Measurements from ENCODE around the gene ZFYVE28.

ZFYVE28 gene

GRCh38 chr4:2297606-2298531, 120.6 kb downstream of the ZFYVE28 start:
- DNase-seq: no peak

DNA sequence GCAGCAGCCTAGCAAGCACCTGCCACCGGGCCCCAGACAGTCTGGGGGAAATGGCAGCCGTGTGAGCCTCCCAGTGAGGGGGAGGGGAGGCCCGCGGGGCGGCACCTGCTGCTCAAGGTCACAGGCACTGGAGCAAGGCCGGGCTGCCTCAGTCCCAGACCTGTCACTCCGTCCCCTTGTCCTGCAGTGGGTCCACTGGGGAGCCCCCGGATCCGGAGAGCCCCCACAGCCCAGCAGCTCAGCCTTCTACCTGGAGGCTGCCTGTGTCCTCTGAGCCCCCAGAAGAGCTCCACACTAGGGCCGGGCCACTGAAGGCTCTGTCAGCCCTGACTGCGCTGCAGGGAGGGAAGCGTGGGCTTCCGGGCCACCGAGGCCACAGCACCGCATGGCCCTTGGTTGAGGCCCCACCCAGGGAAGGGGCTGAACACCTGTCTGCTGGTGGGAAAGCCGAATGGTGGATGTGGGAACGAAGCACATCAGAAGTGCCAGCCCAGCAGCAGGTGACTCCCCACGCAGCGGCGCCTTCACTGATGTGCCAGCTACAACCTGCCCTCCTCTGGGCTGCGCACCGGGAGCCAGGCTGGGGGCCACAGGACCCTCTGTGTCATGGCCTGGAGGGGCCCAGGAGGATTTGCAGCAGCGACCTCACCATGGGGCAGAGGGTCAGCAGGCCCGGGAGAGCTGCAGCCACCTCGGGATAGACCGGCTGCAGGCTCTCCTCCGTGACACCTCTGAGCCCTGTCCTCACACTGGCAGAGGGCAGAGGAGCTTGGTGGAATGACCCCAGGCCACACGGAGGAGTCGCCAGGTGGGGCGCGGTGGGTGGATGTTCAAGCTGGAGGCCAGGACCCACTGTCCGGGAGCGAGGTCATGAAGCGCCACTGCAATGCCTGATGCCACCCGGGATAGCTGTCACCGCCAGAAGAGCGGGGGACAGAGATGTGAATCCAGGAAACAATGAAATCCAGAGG, 121.5 kb downstream of the ZFYVE28 start:
- DNase-seq: no peak

DNA sequence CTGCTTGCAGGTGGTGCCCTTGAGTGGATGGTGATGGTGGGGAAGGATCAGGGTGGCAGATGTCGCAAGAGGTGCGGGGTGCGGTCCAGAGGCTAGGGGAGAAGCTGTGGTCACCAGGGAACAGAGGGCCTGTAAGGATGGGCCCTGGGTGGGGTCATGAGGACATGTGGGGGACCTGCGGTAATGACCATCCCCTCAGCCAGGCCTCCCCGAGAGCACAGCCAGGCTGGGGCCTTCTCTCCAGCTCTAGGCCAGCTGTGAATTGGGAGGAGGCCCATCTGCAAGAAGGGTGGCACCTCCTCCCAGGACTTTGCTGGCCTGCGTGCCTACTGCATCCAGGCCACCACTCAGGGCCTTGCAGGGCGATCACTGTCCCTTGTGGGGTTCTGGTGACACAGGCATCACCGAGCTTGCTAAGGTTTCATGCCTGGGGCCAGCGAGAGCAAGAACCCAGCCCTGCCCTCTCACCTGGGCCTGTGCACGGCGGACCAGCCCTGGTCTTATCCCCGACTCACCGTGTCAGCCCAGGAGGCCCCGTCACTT, 122.5 kb downstream of the ZFYVE28 start:
- no peak for DNase-seq

GRCh38 chr4:2295500-2295899, 122.9 kb downstream of the ZFYVE28 start:
- DNase-seq: no peak

- no peak for DNase-seq
Observed at GRCh38 chr4:2292646-2293108, 125.8 kb downstream of the ZFYVE28 start.

- no peak for DNase-seq
Observed at GRCh38 chr4:2291705-2292645, 126.5 kb downstream of the ZFYVE28 start.

DNA sequence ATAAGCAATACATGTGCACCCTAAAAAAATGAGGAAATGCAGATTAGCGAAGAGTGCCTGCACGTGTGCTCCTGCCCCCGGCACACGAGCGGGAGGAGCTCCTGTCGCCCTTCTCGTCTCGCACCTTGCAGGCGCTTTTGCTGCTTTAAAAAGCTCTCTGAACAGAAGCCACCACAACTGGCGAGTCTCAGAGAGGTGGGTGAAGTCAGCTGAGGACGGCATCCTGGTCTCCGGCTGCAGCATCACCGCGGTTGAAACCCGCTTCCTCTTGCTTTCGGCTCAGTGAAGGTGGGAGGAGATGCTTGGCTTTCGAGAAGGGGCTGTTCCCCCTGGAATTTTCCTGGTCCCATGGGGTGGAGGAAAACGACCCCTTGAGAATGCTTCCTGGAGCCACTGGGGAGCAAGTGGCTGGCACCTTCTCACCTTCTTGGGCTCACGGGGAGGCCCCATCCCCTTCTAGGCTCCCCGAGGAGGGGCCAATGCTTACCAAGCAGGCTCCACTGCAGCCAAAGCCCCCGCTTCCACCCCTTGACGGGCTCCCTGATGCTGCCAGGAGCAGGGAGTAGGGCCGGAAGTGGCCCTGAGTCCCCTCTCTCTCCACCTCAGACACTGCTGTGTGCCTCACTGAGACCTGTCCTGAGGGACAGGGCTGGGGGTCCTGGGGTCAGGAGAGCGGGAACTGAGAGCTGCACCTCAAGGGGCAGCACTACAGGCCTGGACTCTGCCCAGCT, 127.3 kb downstream of the ZFYVE28 start:
- DNase-seq: no peak

- DNase-seq: no peak
Observed at GRCh38 chr4:2290488-2290887, 128.0 kb downstream of the ZFYVE28 start.

GRCh38 chr4:2289955-2290333, 128.5 kb downstream of the ZFYVE28 start:
- no peak for DNase-seq

- no peak for DNase-seq
Observed at GRCh38 chr4:2289311-2289954, 129.0 kb downstream of the ZFYVE28 start.

- DNase-seq: no peak
Observed at GRCh38 chr4:2288051-2288541, 130.3 kb downstream of the ZFYVE28 start.

DNA sequence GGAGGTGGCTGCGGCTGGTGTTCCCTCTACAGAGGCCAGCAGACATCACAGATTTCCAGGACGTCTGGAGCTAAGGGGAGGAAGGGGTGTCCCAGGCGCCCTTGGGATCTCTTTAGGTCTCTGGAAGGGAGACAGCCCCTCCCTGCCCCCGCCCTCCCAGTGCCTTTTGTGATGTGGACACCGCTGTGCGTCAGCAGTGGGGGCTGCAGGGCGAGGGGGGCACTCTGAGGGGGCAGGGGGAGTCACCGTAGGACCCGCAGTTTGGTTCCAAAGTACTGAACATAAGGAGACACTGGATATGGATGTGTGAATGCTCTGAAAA, 130.9 kb downstream of the ZFYVE28 start:
- no peak for DNase-seq

DNA sequence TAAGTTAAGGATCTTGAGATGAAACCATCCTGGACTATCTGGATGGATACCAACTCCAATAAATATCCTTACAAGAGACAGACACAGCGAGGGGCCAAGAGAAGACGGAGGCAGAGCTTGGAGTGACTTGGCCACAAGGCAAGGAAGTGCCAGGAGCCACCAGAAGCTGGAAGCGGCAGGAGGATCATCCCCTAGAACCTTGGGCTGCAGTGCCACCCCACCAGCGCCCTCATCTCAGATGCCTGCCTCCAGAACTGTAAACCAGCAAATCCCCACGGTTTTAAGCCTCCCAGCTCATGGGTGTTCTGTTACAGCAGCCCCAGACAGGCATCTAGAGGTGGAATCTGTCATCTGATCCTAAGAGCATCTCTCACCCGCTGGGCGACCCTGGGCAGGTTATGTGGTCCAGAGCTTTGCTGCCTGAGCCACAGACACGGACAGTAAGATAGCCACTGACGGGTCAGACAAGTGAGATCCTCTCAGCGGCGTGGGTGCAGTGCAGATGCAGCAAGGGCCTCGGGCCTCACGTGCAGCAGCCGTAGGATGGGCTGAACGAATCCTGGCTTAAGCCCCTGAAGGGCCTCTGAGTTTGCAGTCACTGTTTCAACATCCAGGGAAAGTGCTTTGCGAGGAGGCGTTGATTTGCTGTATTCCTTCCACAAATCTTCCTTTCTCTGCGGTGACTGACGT, 131.4 kb downstream of the ZFYVE28 start:
- DNase-seq: no peak

DNA sequence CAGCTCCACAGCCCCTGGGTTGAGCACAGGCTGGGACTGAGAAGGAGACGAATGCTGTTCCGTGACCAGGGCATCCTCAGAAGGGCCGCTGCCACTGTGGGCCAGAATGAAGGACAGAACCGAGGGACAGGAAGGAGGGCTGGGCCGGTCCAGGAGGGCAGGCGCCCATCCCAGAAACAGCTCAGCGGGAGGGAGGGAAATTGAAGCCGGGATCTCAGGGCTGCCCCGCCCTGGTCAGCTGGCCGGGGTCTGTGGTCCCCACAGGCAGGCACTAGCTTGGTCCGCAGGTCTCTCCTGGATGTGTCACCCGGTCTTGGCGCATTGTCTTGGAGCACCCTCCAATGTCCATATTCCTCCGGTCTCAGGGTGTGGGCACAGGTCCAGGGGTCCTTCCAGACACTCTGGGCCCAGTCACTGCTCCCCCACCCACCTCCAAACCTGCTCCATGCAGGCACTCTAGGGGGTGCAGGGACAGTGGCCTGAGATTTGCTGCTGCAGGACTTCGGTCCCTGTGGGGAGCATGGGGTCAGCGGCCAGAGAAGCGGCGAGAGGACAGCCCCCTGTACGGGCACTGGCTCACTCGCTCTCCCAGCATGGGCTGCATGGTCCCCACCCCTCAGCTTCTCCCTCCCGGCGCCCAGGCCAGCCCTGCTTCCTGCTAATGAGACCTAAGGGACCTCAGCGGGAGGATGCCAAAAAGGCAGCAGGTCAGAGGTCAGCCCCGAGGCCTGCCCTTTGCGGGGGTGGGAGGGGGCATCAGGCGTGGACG, 132.6 kb downstream of the ZFYVE28 start:
- DNase-seq: no peak

DNA sequence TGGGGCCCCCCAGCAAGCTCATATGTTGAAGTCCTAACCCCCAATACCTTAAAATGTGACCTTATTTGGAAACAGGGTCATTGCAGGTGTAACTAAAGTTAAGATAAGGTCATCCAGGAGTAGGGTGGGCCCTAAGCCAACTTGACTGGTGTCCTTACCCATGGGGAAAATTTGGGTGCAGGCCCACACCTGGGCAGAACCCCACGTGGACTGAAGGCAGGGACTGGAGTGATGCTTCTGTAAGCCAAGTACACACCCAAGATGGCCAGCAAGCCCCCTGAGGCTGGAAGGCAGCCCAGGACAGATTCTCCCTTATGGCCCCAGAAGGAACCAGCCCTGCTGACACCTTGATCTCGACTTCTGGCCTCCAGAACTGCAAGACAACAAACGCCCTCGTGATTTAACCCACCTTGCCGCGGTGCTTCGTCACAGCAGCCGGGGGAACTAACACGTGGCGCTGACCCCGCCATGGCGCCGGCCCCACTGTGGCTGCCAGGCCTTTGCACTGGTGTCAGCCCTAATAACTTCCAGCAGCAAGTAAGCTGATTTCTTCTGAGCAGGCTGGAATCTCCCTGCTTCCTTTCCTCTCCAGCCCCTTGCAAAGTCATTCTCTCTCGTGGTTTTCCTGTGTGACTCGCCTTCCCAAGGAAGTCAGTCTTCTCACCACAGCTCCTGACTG, 133.4 kb downstream of the ZFYVE28 start:
- DNase-seq: no peak

DNA sequence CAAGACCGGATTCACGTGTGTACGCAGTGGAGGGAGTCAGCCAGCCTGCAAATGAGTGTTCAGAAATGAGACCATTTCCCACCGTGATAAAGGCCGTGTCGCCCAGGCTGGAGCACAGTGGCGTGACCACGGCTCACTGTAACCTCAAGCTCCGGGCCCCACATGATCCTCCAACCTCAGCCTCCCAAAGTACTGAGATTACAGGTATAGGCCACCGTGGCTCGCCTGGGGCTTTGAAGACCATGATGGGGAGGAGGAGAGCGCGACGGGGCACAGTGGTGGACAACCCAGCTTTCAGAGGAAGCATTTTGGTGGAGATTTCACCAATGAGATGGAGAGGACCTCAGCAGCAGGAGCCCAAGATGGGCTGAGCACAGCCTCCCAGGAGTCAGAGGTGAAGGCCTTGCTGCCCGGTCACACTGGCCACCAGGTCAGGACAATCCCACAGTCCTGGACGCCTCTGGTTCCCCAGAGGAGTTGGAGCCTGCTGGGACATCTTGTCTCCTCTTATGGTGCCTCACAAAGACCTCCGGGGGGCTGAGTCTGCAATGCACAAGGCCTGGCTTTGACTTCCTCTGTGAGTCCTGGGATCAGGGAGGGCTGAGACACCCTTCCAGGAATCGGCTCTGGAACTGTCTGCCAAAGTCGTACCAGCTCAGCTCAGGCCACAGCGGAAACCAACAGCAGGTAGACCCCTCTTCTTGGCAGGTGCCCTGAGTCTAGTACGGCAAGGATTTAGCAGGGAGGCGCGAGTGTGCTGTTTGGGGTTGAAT, 134.1 kb downstream of the ZFYVE28 start:
- no peak for DNase-seq

DNA sequence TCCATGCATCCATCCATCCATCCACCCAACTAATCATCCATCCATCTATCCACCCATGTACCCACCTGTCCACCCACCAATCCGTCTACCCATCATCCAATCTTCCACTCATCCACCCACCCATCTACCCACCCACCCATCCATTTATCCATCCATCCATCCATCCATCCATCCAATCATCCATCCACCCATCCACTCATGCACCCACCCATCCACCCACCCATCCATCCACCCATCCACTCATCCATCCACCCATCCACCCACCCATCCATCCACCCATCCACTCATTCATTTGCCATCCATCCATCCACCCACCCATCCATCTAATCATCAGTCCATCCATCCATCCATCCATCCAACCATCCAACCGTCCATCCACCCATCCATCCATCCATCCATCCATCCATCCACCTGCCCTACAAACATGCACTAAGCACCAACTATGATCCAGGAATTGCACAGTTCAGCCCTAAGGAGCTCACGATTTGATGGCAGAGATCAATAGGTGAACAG, 135.2 kb downstream of the ZFYVE28 start:
- DNase-seq: no peak
